ENCODE data around the gene RAD51AP2.
"Not testable (repeated sequence)": the region's sequence is repeated elsewhere in the genome, so short reads cannot be mapped to it uniquely, and the experiment has no call there.

The RAD51AP2 gene

GRCh38 chr2:17517481-17518211 lies 594 bp downstream of the RAD51AP2 start:
- Histone ChIP-seq H3K9me3 (ENCODE audit: control insufficient read depth in 5 of 5, low read length in 5 of 5) (no peaks in the 10 kb centered on the region), H3K4me1 (ENCODE audit: control insufficient read depth in 5 of 5, insufficient read depth in 5 of 5, low read length in 5 of 5) (peaks cover 2 to 10% (median 9%) of the 10 kb centered on the region in 5 donors), H3K27me3 (ENCODE audit: control insufficient read depth in 5 of 5, insufficient read depth in 4 of 5, low read length in 5 of 5) (peaks cover 0 to 3% (median 0%) of the 10 kb centered on the region in 5 donors), H3K36me3 (ENCODE audit: control insufficient read depth in 5 of 5, insufficient read depth in 5 of 5, low read length in 5 of 5) (no peaks in the 10 kb centered on the region), H3K9ac (ENCODE audit: low read length in 5 of 5) (peak overlapping the region in 4 of 5 donors; percentile 40 to 56 (median 42)), H3K4me3 (ENCODE audit: low read depth in 1 of 5, low read length in 5 of 5) (peak overlapping the region; percentile 57 to 70 (median 66)), H3K27ac (ENCODE audit: low read depth, low read length) (peak overlapping the region; percentile 34)

- Histone ChIP-seq H3K9ac (ENCODE audit: low read length in 5 of 5) (no peak overlapping the region), H3K27ac (ENCODE audit: low read depth, low read length) (no peak overlapping the region), H3K36me3 (ENCODE audit: control insufficient read depth in 5 of 5, insufficient read depth in 5 of 5, low read length in 5 of 5) (no peaks in the 10 kb centered on the region), H3K4me1 (ENCODE audit: control insufficient read depth in 5 of 5, insufficient read depth in 5 of 5, low read length in 5 of 5) (peaks cover 2 to 10% (median 9%) of the 10 kb centered on the region in 5 donors), H3K9me3 (ENCODE audit: control insufficient read depth in 5 of 5, low read length in 5 of 5) (no peaks in the 10 kb centered on the region), H3K27me3 (ENCODE audit: control insufficient read depth in 5 of 5, insufficient read depth in 4 of 5, low read length in 5 of 5) (peaks cover 0 to 3% (median 0%) of the 10 kb centered on the region in 5 donors), H3K4me3 (ENCODE audit: low read depth in 1 of 5, low read length in 5 of 5) (no peak overlapping the region)
These were observed 2.6 kb downstream of the RAD51AP2 start for GRCh38 chr2:17515652-17516051.

- no peak overlapping the region for H3K4me3 ChIP-seq (ENCODE audit: low read depth in 1 of 5, low read length in 5 of 5)
These were observed 11.3 kb downstream of the RAD51AP2 start for GRCh38 chr2:17506736-17507616.

GRCh38 chr2:17497718-17498117 lies 20.5 kb downstream of the RAD51AP2 start:
- H3K4me1 ChIP-seq (ENCODE audit: control insufficient read depth in 5 of 5, insufficient read depth in 5 of 5, low read length in 5 of 5) = no peaks in the 10 kb centered on the region
- no peak overlapping the region for H3K4me3 ChIP-seq (ENCODE audit: low read depth in 1 of 5, low read length in 5 of 5)
- no peaks in the 10 kb centered on the region for H3K27me3 ChIP-seq (ENCODE audit: control insufficient read depth in 5 of 5, insufficient read depth in 4 of 5, low read length in 5 of 5)
- H3K9me3 ChIP-seq (ENCODE audit: control insufficient read depth in 5 of 5, low read length in 5 of 5) = no peaks in the 10 kb centered on the region
- H3K27ac ChIP-seq (ENCODE audit: low read depth, low read length) = no peak overlapping the region
- H3K9ac ChIP-seq (ENCODE audit: low read length in 5 of 5) = no peak overlapping the region
- no peaks in the 10 kb centered on the region for H3K36me3 ChIP-seq (ENCODE audit: control insufficient read depth in 5 of 5, insufficient read depth in 5 of 5, low read length in 5 of 5)

More at GRCh38 chr2:17506736-17507616, 11.3 kb downstream of the RAD51AP2 start:
- no peak overlapping the region for H3K9ac ChIP-seq (ENCODE audit: low read length in 5 of 5)
- peaks cover 0 to 3% (median 0%) of the 10 kb centered on the region in 5 donors for H3K27me3 ChIP-seq (ENCODE audit: control insufficient read depth in 5 of 5, insufficient read depth in 4 of 5, low read length in 5 of 5)
- H3K4me1 ChIP-seq (ENCODE audit: control insufficient read depth in 5 of 5, insufficient read depth in 5 of 5, low read length in 5 of 5) = no peaks in the 10 kb centered on the region
- H3K36me3 ChIP-seq (ENCODE audit: control insufficient read depth in 5 of 5, insufficient read depth in 5 of 5, low read length in 5 of 5) = no peaks in the 10 kb centered on the region
- H3K27ac ChIP-seq (ENCODE audit: low read depth, low read length) = no peak overlapping the region
- no peaks in the 10 kb centered on the region for H3K9me3 ChIP-seq (ENCODE audit: control insufficient read depth in 5 of 5, low read length in 5 of 5)

GRCh38 chr2:17495590-17495989 lies 22.6 kb downstream of the RAD51AP2 start:
- Histone ChIP-seq H3K9me3 (ENCODE audit: control insufficient read depth in 5 of 5, low read length in 5 of 5) (no peaks in the 10 kb centered on the region), H3K27ac (ENCODE audit: low read depth, low read length) (no peak overlapping the region)

GRCh38 chr2:17490165-17490564 lies 28.1 kb downstream of the RAD51AP2 start:
- H3K36me3 ChIP-seq (ENCODE audit: control insufficient read depth in 5 of 5, insufficient read depth in 5 of 5, low read length in 5 of 5); H3K9me3 ChIP-seq (ENCODE audit: control insufficient read depth in 5 of 5, low read length in 5 of 5); H3K27me3 ChIP-seq (ENCODE audit: control insufficient read depth in 5 of 5, insufficient read depth in 4 of 5, low read length in 5 of 5); H3K27ac ChIP-seq (ENCODE audit: low read depth, low read length); H3K9ac ChIP-seq (ENCODE audit: low read length in 5 of 5); H3K4me1 ChIP-seq (ENCODE audit: control insufficient read depth in 5 of 5, insufficient read depth in 5 of 5, low read length in 5 of 5); H3K4me3 ChIP-seq (ENCODE audit: low read depth in 1 of 5, low read length in 5 of 5): not testable (repeated sequence)

More at GRCh38 chr2:17495590-17495989, 22.6 kb downstream of the RAD51AP2 start:
- Histone ChIP-seq H3K36me3 (ENCODE audit: control insufficient read depth in 5 of 5, insufficient read depth in 5 of 5, low read length in 5 of 5) (no peaks in the 10 kb centered on the region), H3K9ac (ENCODE audit: low read length in 5 of 5) (no peak overlapping the region), H3K4me3 (ENCODE audit: low read depth in 1 of 5, low read length in 5 of 5) (no peak overlapping the region), H3K4me1 (ENCODE audit: control insufficient read depth in 5 of 5, insufficient read depth in 5 of 5, low read length in 5 of 5) (no peaks in the 10 kb centered on the region), H3K27me3 (ENCODE audit: control insufficient read depth in 5 of 5, insufficient read depth in 4 of 5, low read length in 5 of 5) (no peaks in the 10 kb centered on the region)

GRCh38 chr2:17488610-17489009 lies 29.6 kb downstream of the RAD51AP2 start:
- H3K9me3 ChIP-seq (ENCODE audit: control insufficient read depth in 5 of 5, low read length in 5 of 5); H3K9ac ChIP-seq (ENCODE audit: low read length in 5 of 5); H3K27me3 ChIP-seq (ENCODE audit: control insufficient read depth in 5 of 5, insufficient read depth in 4 of 5, low read length in 5 of 5); H3K36me3 ChIP-seq (ENCODE audit: control insufficient read depth in 5 of 5, insufficient read depth in 5 of 5, low read length in 5 of 5); H3K4me3 ChIP-seq (ENCODE audit: low read depth in 1 of 5, low read length in 5 of 5); H3K27ac ChIP-seq (ENCODE audit: low read depth, low read length); H3K4me1 ChIP-seq (ENCODE audit: control insufficient read depth in 5 of 5, insufficient read depth in 5 of 5, low read length in 5 of 5): not testable (repeated sequence)

GRCh38 chr2:17483496-17483895 lies 34.7 kb downstream of the RAD51AP2 start:
- Histone ChIP-seq H3K27me3 (ENCODE audit: control insufficient read depth in 5 of 5, insufficient read depth in 4 of 5, low read length in 5 of 5) (no peaks in the 10 kb centered on the region), H3K36me3 (ENCODE audit: control insufficient read depth in 5 of 5, insufficient read depth in 5 of 5, low read length in 5 of 5) (no peaks in the 10 kb centered on the region), H3K9ac (ENCODE audit: low read length in 5 of 5) (no peak overlapping the region), H3K4me1 (ENCODE audit: control insufficient read depth in 5 of 5, insufficient read depth in 5 of 5, low read length in 5 of 5) (no peaks in the 10 kb centered on the region), H3K9me3 (ENCODE audit: control insufficient read depth in 5 of 5, low read length in 5 of 5) (no peaks in the 10 kb centered on the region), H3K27ac (ENCODE audit: low read depth, low read length) (no peak overlapping the region), H3K4me3 (ENCODE audit: low read depth in 1 of 5, low read length in 5 of 5) (no peak overlapping the region)

- Histone ChIP-seq H3K9ac (ENCODE audit: low read length in 5 of 5) (no peak overlapping the region), H3K27me3 (ENCODE audit: control insufficient read depth in 5 of 5, insufficient read depth in 4 of 5, low read length in 5 of 5) (no peaks in the 10 kb centered on the region), H3K4me1 (ENCODE audit: control insufficient read depth in 5 of 5, insufficient read depth in 5 of 5, low read length in 5 of 5) (no peaks in the 10 kb centered on the region), H3K27ac (ENCODE audit: low read depth, low read length) (no peak overlapping the region), H3K9me3 (ENCODE audit: control insufficient read depth in 5 of 5, low read length in 5 of 5) (no peaks in the 10 kb centered on the region), H3K36me3 (ENCODE audit: control insufficient read depth in 5 of 5, insufficient read depth in 5 of 5, low read length in 5 of 5) (no peaks in the 10 kb centered on the region), H3K4me3 (ENCODE audit: low read depth in 1 of 5, low read length in 5 of 5) (no peak overlapping the region)
These were observed 35.6 kb downstream of the RAD51AP2 start for GRCh38 chr2:17482651-17483050.

GRCh38 chr2:17479875-17480274 lies 38.4 kb downstream of the RAD51AP2 start:
- no peaks in the 10 kb centered on the region for H3K4me1 ChIP-seq (ENCODE audit: control insufficient read depth in 5 of 5, insufficient read depth in 5 of 5, low read length in 5 of 5)
- no peak overlapping the region for H3K27ac ChIP-seq (ENCODE audit: low read depth, low read length)
- no peak overlapping the region for H3K4me3 ChIP-seq (ENCODE audit: low read depth in 1 of 5, low read length in 5 of 5)
- no peaks in the 10 kb centered on the region for H3K36me3 ChIP-seq (ENCODE audit: control insufficient read depth in 5 of 5, insufficient read depth in 5 of 5, low read length in 5 of 5)
- no peak overlapping the region for H3K9ac ChIP-seq (ENCODE audit: low read length in 5 of 5)
- H3K9me3 ChIP-seq (ENCODE audit: control insufficient read depth in 5 of 5, low read length in 5 of 5) = no peaks in the 10 kb centered on the region
- no peaks in the 10 kb centered on the region for H3K27me3 ChIP-seq (ENCODE audit: control insufficient read depth in 5 of 5, insufficient read depth in 4 of 5, low read length in 5 of 5)

All from subcutaneous abdominal adipose tissue (tissue), 5 donors.